ENCODE data around the gene TLL2. TPM values are rescaled to one million over a fixed set of nuclear protein-coding genes. Genes with fewer than 3 reads are reported as not detected.

The TLL2 gene
- total and polyA plus RNA-seq, 2 donors (not counting 3 experiments of a cell fraction or from before 2014, with no cell fraction given), result 0.03 to 0.20 TPM

GRCh38 chr10:96322275-96322674 lies 191.5 kb downstream of the TLL2 start:
- Histone ChIP-seq H4K20me1 (replicated peaks; ENCODE audit: control insufficient read depth, extremely low read depth, insufficient read depth, low read length) (no peaks in the 10 kb centered on the region), H3K79me2 (ENCODE audit: control insufficient read depth, insufficient read depth, low read length) (no peaks in the 10 kb centered on the region), H3K4me1 (ENCODE audit: control insufficient read depth, extremely low read depth, insufficient read depth, low read length) (no peaks in the 10 kb centered on the region), H3K9me3 (replicated peaks; ENCODE audit: control insufficient read depth, insufficient read depth, low read length) (no peaks in the 10 kb centered on the region), H2AFZ (ENCODE audit: low read depth, low read length) (no peak overlapping the region), H3K27me3 (ENCODE audit: control insufficient read depth in 2 of 2, insufficient read depth in 2 of 2, low read length in 2 of 2) (no peaks in the 10 kb centered on the region), H3K27ac (ENCODE audit: insufficient read depth, low read depth, low read length) (no peak overlapping the region), H3K4me2 (ENCODE audit: insufficient read depth, low read length) (no peak overlapping the region), H3K4me3 (replicated peaks in 1 of 3; ENCODE audit: insufficient read depth in 1 of 3, low read depth in 1 of 3, low read length in 3 of 3) (no peak overlapping the region), H3K9me1 (replicated peaks; ENCODE audit: control insufficient read depth, extremely low read depth, insufficient read depth, low read length) (no peaks in the 10 kb centered on the region), H3K36me3 (ENCODE audit: control insufficient read depth in 2 of 2, extremely low read depth in 1 of 2, insufficient read depth in 2 of 2, low read length in 2 of 2) (no peaks in the 10 kb centered on the region), H3K9ac (replicated peaks; ENCODE audit: extremely low read depth, insufficient read depth, low read length) (no peak overlapping the region)
- no peak for TF ChIP-seq MYC (IDR thresholded peaks at IDR 0.05; ENCODE audit: low read depth, low read length)
- TF ChIP-seq JUN (IDR thresholded peaks at IDR 0.05; ENCODE audit: borderline replicate concordance, insufficient read depth, insufficient read length, low read depth), result no peak
- no peak for TF ChIP-seq GATA2 (IDR thresholded peaks at IDR 0.05; ENCODE audit: insufficient read depth, insufficient read length, low read depth, low read length)
- no peak for TF ChIP-seq POLR2A (IDR thresholded peaks at IDR 0.05; ENCODE audit: low read depth, low read length)
- dilution Hi-C loops (cut with MboI; ENCODE audit: extremely low pct_ligation_motif_present, low sequenced_read_pairs) (no loop called here), intact Hi-C loops (cut with micrococcal nuclease) (no loop called here)
- DNase-seq (ENCODE audit: low read depth, low spot score), result no peak
- BruUV-seq (replicated peaks), result no TSS peak
- POLR2A ChIA-PET, result no interaction called here
- CTCF ChIA-PET, result interaction anchor here (1.0 kb wide), 1 partner anchor 48 kb away, joined by 3 read pairs; no protein-coding TSS in a partner anchor
- no peak for FAIRE-seq

- Histone ChIP-seq H3K36me3 (ENCODE audit: control insufficient read depth in 2 of 2, extremely low read depth in 1 of 2, insufficient read depth in 2 of 2, low read length in 2 of 2) (no peaks in the 10 kb centered on the region), H2AFZ (ENCODE audit: low read depth, low read length) (no peak overlapping the region), H3K9me1 (replicated peaks; ENCODE audit: control insufficient read depth, extremely low read depth, insufficient read depth, low read length) (no peaks in the 10 kb centered on the region), H3K27ac (ENCODE audit: insufficient read depth, low read depth, low read length) (no peak overlapping the region), H3K9me3 (replicated peaks; ENCODE audit: control insufficient read depth, insufficient read depth, low read length) (no peaks in the 10 kb centered on the region), H3K27me3 (ENCODE audit: control insufficient read depth in 2 of 2, insufficient read depth in 2 of 2, low read length in 2 of 2) (no peaks in the 10 kb centered on the region), H3K4me3 (replicated peaks in 1 of 3; ENCODE audit: insufficient read depth in 1 of 3, low read depth in 1 of 3, low read length in 3 of 3) (no peak overlapping the region), H3K4me1 (ENCODE audit: control insufficient read depth, extremely low read depth, insufficient read depth, low read length) (no peaks in the 10 kb centered on the region), H3K9ac (replicated peaks; ENCODE audit: extremely low read depth, insufficient read depth, low read length) (no peak overlapping the region), H4K20me1 (replicated peaks; ENCODE audit: control insufficient read depth, extremely low read depth, insufficient read depth, low read length) (no peaks in the 10 kb centered on the region), H3K79me2 (ENCODE audit: control insufficient read depth, insufficient read depth, low read length) (no peaks in the 10 kb centered on the region), H3K4me2 (ENCODE audit: insufficient read depth, low read length) (no peak overlapping the region)
- DNase-seq (ENCODE audit: low read depth, low spot score) (no peak), FAIRE-seq (no peak)
- intact Hi-C loops (cut with micrococcal nuclease) (no loop called here), dilution Hi-C loops (cut with MboI; ENCODE audit: extremely low pct_ligation_motif_present, low sequenced_read_pairs) (no loop called here)
- no peak for TF ChIP-seq MYC (IDR thresholded peaks at IDR 0.05; ENCODE audit: low read depth, low read length)
- TF ChIP-seq MAX (IDR thresholded peaks at IDR 0.05; ENCODE audit: insufficient read depth, insufficient read length), result no peak
- no peak for TF ChIP-seq GATA2 (IDR thresholded peaks at IDR 0.05; ENCODE audit: insufficient read depth, insufficient read length, low read depth, low read length)
- no TSS peak for BruUV-seq (replicated peaks)
- ChIA-PET POLR2A (no interaction called here), CTCF (no interaction called here)
Measured at GRCh38 chr10:96321822-96322221, 191.9 kb downstream of the TLL2 start.
